Measurements from ENCODE around the gene NUBP1. TPM values are rescaled to one million over a fixed set of nuclear protein-coding genes. Genes with fewer than 3 reads are reported as not detected.

NUBP1 gene
- total and polyA plus RNA-seq, 9 of the 15 experiments (the other 6 are each of a cell fraction or from before 2014, with no cell fraction given), result 17.2 to 55.1 (median 35.6) TPM

GRCh38 chr16:10743610-10744369 is at the start of gene NUBP1 (continued):
- no peak for TF ChIP-seq ZNF699 (CRISPR knock-in tag; IDR thresholded peaks at IDR 0.05; ENCODE audit: insufficient replicate concordance)
- no peak for TF ChIP-seq KAT8 (IDR thresholded peaks at IDR 0.05; ENCODE audit: low read depth)
- TF ChIP-seq PKNOX1 (IDR thresholded peaks at IDR 0.05), result peak; percentile 99
- no peak for TF ChIP-seq ELK1 (CRISPR knock-in tag; IDR thresholded peaks at IDR 0.05)
- TF ChIP-seq MTA1 (IDR thresholded peaks at IDR 0.05; ENCODE audit: borderline replicate concordance), result no peak
- TF ChIP-seq PHB (CRISPR knock-in tag; IDR thresholded peaks at IDR 0.05), result no peak
- peak in 2 of 3 experiments; percentile 48 to 70 for TF ChIP-seq YY1 (IDR thresholded peaks at IDR 0.05; ENCODE audit: borderline replicate concordance in 1 of 3, control insufficient read depth in 1 of 3, extremely low read depth in 1 of 3, insufficient read depth in 3 of 3, insufficient read length in 1 of 3, insufficient replicate concordance in 2 of 3, low read depth in 1 of 3, low read length in 2 of 3)
- peak; percentile 23 for TF ChIP-seq TBP (optimal IDR thresholded peaks at IDR 0.05; ENCODE audit: low read depth, low read length)
- TF ChIP-seq PYGO2 (tag; IDR thresholded peaks at IDR 0.05), result no peak
- TF ChIP-seq ZBTB43 (CRISPR knock-in tag; IDR thresholded peaks at IDR 0.05), result no peak
- TF ChIP-seq ILK (tag; IDR thresholded peaks at IDR 0.05; ENCODE audit: borderline replicate concordance, low read depth), result no peak
- no peak for TF ChIP-seq THRAP3 (IDR thresholded peaks at IDR 0.05; ENCODE audit: borderline replicate concordance)
- TF ChIP-seq TRIM24 (IDR thresholded peaks at IDR 0.05), result peak in 1 of 2 experiments; percentile 68; a peak in 2 of 4 replicates
- TF ChIP-seq SMARCC2 (IDR thresholded peaks at IDR 0.05; ENCODE audit: low read depth), result no peak
- peak; percentile 54 for TF ChIP-seq ARID1B (IDR thresholded peaks at IDR 0.05)
- no peak for TF ChIP-seq GTF2A2 (tag; IDR thresholded peaks at IDR 0.05)
- TF ChIP-seq CSDE1 (IDR thresholded peaks at IDR 0.05), result no peak
- TF ChIP-seq CC2D1A (IDR thresholded peaks at IDR 0.05), result no peak
- TF ChIP-seq RERE (CRISPR knock-in tag; IDR thresholded peaks at IDR 0.05; ENCODE audit: borderline replicate concordance), result no peak
- TF ChIP-seq LEF1 (IDR thresholded peaks at IDR 0.05), result no peak

Data from K562 (cell line).